NCI-H1436 treated with DMSO at 0.1 percent for 48 hours (cell line): ENCODE measurements around the gene DEPDC7.
"Not testable (repeated sequence)": the region's sequence is repeated elsewhere in the genome, so short reads cannot be mapped to it uniquely, and the experiment has no call there.

Experiments used
- DNase-seq: peaks from one replicate; lab custom pipeline; 2025; lab: John Stamatoyannopoulos, UW

Gene DEPDC7

GRCh38 chr11:33015621-33016551 lies at the start of gene DEPDC7:
DEPDC7 (plus strand) TSS chr11:33015878; CDS start chr11:33015956, 78 bp downstream.
- peak; percentile 51 for DNase-seq

GRCh38 chr11:32968541-32968940 lies 47.1 kb upstream of the DEPDC7 start:
- no peak for DNase-seq

- DNase-seq: not testable (repeated sequence)
These were observed 43.4 kb upstream of the DEPDC7 start for GRCh38 chr11:32972233-32972632.

- no peak for DNase-seq
These were observed 42.9 kb upstream of the DEPDC7 start for GRCh38 chr11:32972781-32973180.

- DNase-seq: no peak
These were observed 33.1 kb upstream of the DEPDC7 start for GRCh38 chr11:32982626-32983025.

- DNase-seq: no peak
These were observed 32.2 kb upstream of the DEPDC7 start for GRCh38 chr11:32983506-32983905.

GRCh38 chr11:32985600-32985999 lies 30.1 kb upstream of the DEPDC7 start:
- DNase-seq: no peak

GRCh38 chr11:32987851-32988250 lies 27.8 kb upstream of the DEPDC7 start:
- no peak for DNase-seq

- DNase-seq: no peak
These were observed 25.2 kb upstream of the DEPDC7 start for GRCh38 chr11:32990481-32990880.

- no peak for DNase-seq
These were observed 24.3 kb upstream of the DEPDC7 start for GRCh38 chr11:32991427-32991826.

- no peak for DNase-seq
These were observed 23.8 kb upstream of the DEPDC7 start for GRCh38 chr11:32991898-32992297.

GRCh38 chr11:33000181-33000580 lies 15.5 kb upstream of the DEPDC7 start:
- DNase-seq: no peak

GRCh38 chr11:33001281-33001680 lies 14.4 kb upstream of the DEPDC7 start:
- no peak for DNase-seq

- DNase-seq: no peak
These were observed 13.7 kb upstream of the DEPDC7 start for GRCh38 chr11:33001751-33002542.

- no peak for DNase-seq
These were observed 10.5 kb upstream of the DEPDC7 start for GRCh38 chr11:33005175-33005574.

GRCh38 chr11:33006010-33006409 lies 9.7 kb upstream of the DEPDC7 start:
- no peak for DNase-seq

GRCh38 chr11:33013755-33014154 lies 1.9 kb upstream of the DEPDC7 start:
- DNase-seq: no peak

- DNase-seq: no peak
These were observed 976 bp downstream of the DEPDC7 start for GRCh38 chr11:33016654-33017053.

GRCh38 chr11:33017478-33017877 lies 1.8 kb downstream of the DEPDC7 start:
- no peak for DNase-seq

- DNase-seq: no peak
These were observed 2.3 kb downstream of the DEPDC7 start for GRCh38 chr11:33017965-33018364.

- no peak for DNase-seq
These were observed 3.2 kb downstream of the DEPDC7 start for GRCh38 chr11:33018840-33019239.

- DNase-seq: no peak
These were observed 5.8 kb downstream of the DEPDC7 start for GRCh38 chr11:33021501-33021900.

- no peak for DNase-seq
These were observed 6.3 kb downstream of the DEPDC7 start for GRCh38 chr11:33021937-33022336.
